Pulmonary artery endothelial cell (primary cell): ENCODE measurements around the gene CCDC40. TPM values are rescaled to one million over a fixed set of nuclear protein-coding genes. Genes with fewer than 3 reads are reported as not detected.
"Not testable (repeated sequence)": the region's sequence is repeated elsewhere in the genome, so short reads cannot be mapped to it uniquely, and the experiment has no call there.

Experiments
- DNase-seq: peaks from one replicate; pipeline ENCODE4 v3.0.0-alpha.2; 2011; ENCODE audit warnings: low read depth, low spot score
- total RNA-seq: library from RNA; depleted of rRNA; stranded (reverse); fragments of >200 nt; gene quantifications from 2 replicates; pipeline ENCODE4 v1.2.3, GENCODE V29; 2014

Gene CCDC40
- total RNA-seq, 1 donor from 2014 or later: 0.73 TPM

- no peak for DNase-seq
Observed at GRCh38 chr17:80081596-80081995, 45.2 kb downstream of the CCDC40 start.

- DNase-seq: peak; percentile 27
Observed at GRCh38 chr17:80082403-80083135, 46.1 kb downstream of the CCDC40 start.

GRCh38 chr17:80083136-80083661 lies 46.8 kb downstream of the CCDC40 start:
- no peak for DNase-seq

- no peak for DNase-seq
Observed at GRCh38 chr17:80084773-80085172, 48.3 kb downstream of the CCDC40 start.

- DNase-seq: no peak
Observed at GRCh38 chr17:80086081-80086480, 49.6 kb downstream of the CCDC40 start.

- DNase-seq: no peak
Observed at GRCh38 chr17:80086616-80087015, 50.2 kb downstream of the CCDC40 start.

- DNase-seq: no peak
Observed at GRCh38 chr17:80087346-80088265, 51.2 kb downstream of the CCDC40 start.

GRCh38 chr17:80089762-80090161 lies 53.3 kb downstream of the CCDC40 start:
- no peak for DNase-seq

GRCh38 chr17:80090164-80090563 lies 53.7 kb downstream of the CCDC40 start:
- not testable (repeated sequence) for DNase-seq

GRCh38 chr17:80091376-80091775 lies 54.9 kb downstream of the CCDC40 start:
- no peak for DNase-seq

- DNase-seq: no peak
Observed at GRCh38 chr17:80092959-80093358, 56.5 kb downstream of the CCDC40 start.

- DNase-seq: no peak
Observed at GRCh38 chr17:80095038-80095843, 58.8 kb downstream of the CCDC40 start.

- no peak for DNase-seq
Observed at GRCh38 chr17:80095844-80096475, 59.5 kb downstream of the CCDC40 start.

GRCh38 chr17:80096561-80097021 lies 60.1 kb downstream of the CCDC40 start:
- no peak for DNase-seq

GRCh38 chr17:80097127-80097621 lies 60.7 kb downstream of the CCDC40 start:
- no peak for DNase-seq

GRCh38 chr17:80097844-80098691 lies 61.6 kb downstream of the CCDC40 start:
- no peak for DNase-seq

GRCh38 chr17:80099291-80100034 lies 63.0 kb downstream of the CCDC40 start:
- no peak for DNase-seq

- DNase-seq: no peak
Observed at GRCh38 chr17:80100035-80100323, 63.5 kb downstream of the CCDC40 start.
